HepG2 (cell line): ENCODE data around the gene GSDMA. TPM values are rescaled to one million over a fixed set of nuclear protein-coding genes. Genes with fewer than 3 reads are reported as not detected.

Source experiments
- ARID2 ChIP-seq: sonication (generic); formaldehyde crosslinking; IDR thresholded peaks from 2 replicates; pipeline ENCODE4 v1.8.1; 2022; ENCODE audit warnings: mild to moderate bottlenecking, missing genetic modification reagents, borderline replicate concordance
- BCL6 ChIP-seq: IDR thresholded peaks from 2 replicates; pipeline ENCODE4 v1.6.1; 2016; ENCODE audit warnings: missing genetic modification reagents, missing compliant biosample characterization
- CBX1 ChIP-seq: IDR thresholded peaks from one replicate; pipeline ENCODE4 v1.6.1; 2016; ENCODE audit warnings: antibody characterized with exemption, low read depth
- CBX5 ChIP-seq: sonication (generic); formaldehyde crosslinking; IDR thresholded peaks from 2 replicates; pipeline ENCODE4 v1.4.0; 2020; ENCODE audit warnings: missing genetic modification reagents, borderline replicate concordance
- CREB1 ChIP-seq, 2 experiments: fragments of 450-650 bp in 1 of 2; IDR thresholded peaks; 2 replicates each; pipeline ENCODE4 v1.6.1; 2016 to 2017; ENCODE audit warnings: control low read depth in 1 of 2, mild to moderate bottlenecking in 1 of 2, missing compliant biosample characterization in 1 of 2, missing genetic modification characterization in 1 of 2
- EP300 ChIP-seq, 3 experiments: sonication (generic) in 1 of 3; formaldehyde crosslinking in 1 of 3; IDR thresholded peaks; 2 replicates each; pipeline versions ENCODE4 v1.5.1 to v1.6.1; 2011 to 2020; ENCODE audit warnings: low read depth in 2 of 3, low read length in 2 of 3, borderline replicate concordance in 1 of 3, improper control_type of control experiment in 1 of 3, mild to moderate bottlenecking in 1 of 3, missing genetic modification reagents in 1 of 3, moderate library complexity in 1 of 3
- ESRRA ChIP-seq: sonication (generic); formaldehyde crosslinking; IDR thresholded peaks from 2 replicates; pipeline ENCODE4 v1.5.1; 2020; ENCODE audit warnings: mild to moderate bottlenecking, low read depth, missing genetic modification reagents
- FOXM1 ChIP-seq: sonication (generic); formaldehyde crosslinking; IDR thresholded peaks from 2 replicates; pipeline ENCODE4 v1.5.0; 2020; ENCODE audit warnings: missing genetic modification reagents
- HNRNPK ChIP-seq: fragments of 200-400 bp; formaldehyde crosslinking; IDR thresholded peaks from 2 replicates; pipeline ENCODE4 v1.6.1; 2018; ENCODE audit warnings: low read length, low read depth, moderate library complexity, mild to moderate bottlenecking; ENCODE audit not compliant: poor library complexity, severe bottlenecking
- HOXA5 ChIP-seq: sonication (generic); formaldehyde crosslinking; IDR thresholded peaks from 2 replicates; pipeline ENCODE4 v1.4.0; 2020; ENCODE audit warnings: missing genetic modification reagents
- JARID2 ChIP-seq: sonication (generic); formaldehyde crosslinking; IDR thresholded peaks from 2 replicates; pipeline ENCODE4 v1.8.1; 2023; ENCODE audit warnings: missing genetic modification reagents, inconsistent platforms; ENCODE audit not compliant: insufficient replicate concordance
- MED8 ChIP-seq: sonication (generic); formaldehyde crosslinking; IDR thresholded peaks from 2 replicates; pipeline ENCODE4 v1.8.1; 2023; ENCODE audit warnings: mild to moderate bottlenecking, missing genetic modification reagents; ENCODE audit not compliant: insufficient replicate concordance
- MXD4 ChIP-seq: IDR thresholded peaks from 2 replicates; pipeline ENCODE4 v1.6.1; 2016; ENCODE audit warnings: mild to moderate bottlenecking, missing biosample characterization, missing genetic modification reagents
- PBX2 ChIP-seq: IDR thresholded peaks from 2 replicates; pipeline ENCODE4 v1.6.1; 2016; ENCODE audit warnings: control low read depth
- SALL2 ChIP-seq: sonication (generic); formaldehyde crosslinking; IDR thresholded peaks from 2 replicates; pipeline ENCODE4 v1.8.1; 2023; ENCODE audit warnings: mild to moderate bottlenecking, missing genetic modification reagents, inconsistent platforms
- SAP130 ChIP-seq: IDR thresholded peaks from 2 replicates; pipeline ENCODE4 v1.6.1; 2016; ENCODE audit warnings: low read depth
- SATB2 ChIP-seq: sonication (generic); formaldehyde crosslinking; IDR thresholded peaks from 2 replicates; pipeline ENCODE4 v1.5.0; 2020; ENCODE audit warnings: missing genetic modification reagents
- ZFP36L1 ChIP-seq: sonication (generic); formaldehyde crosslinking; IDR thresholded peaks from 2 replicates; pipeline ENCODE4 v1.8.0; 2022; ENCODE audit warnings: mild to moderate bottlenecking, missing genetic modification reagents, moderate library complexity
- ZNF274 ChIP-seq: sonication (generic); formaldehyde crosslinking; IDR thresholded peaks from 2 replicates; pipeline ENCODE4 v1.5.1; 2020; ENCODE audit warnings: mild to moderate bottlenecking, missing genetic modification reagents
- ZNF329 ChIP-seq: sonication (generic); formaldehyde crosslinking; IDR thresholded peaks from 2 replicates; pipeline ENCODE4 v1.9.0; 2021; ENCODE audit warnings: low read depth, mild to moderate bottlenecking, missing genetic modification reagents
- ZNF350 ChIP-seq: sonication (generic); formaldehyde crosslinking; IDR thresholded peaks from 2 replicates; pipeline ENCODE4 v1.4.0; 2020; ENCODE audit warnings: mild to moderate bottlenecking, low read depth, missing genetic modification reagents, borderline replicate concordance
- ZNF512 ChIP-seq: sonication (generic); formaldehyde crosslinking; IDR thresholded peaks from 2 replicates; pipeline ENCODE4 v1.4.0; 2020; ENCODE audit warnings: mild to moderate bottlenecking, missing genetic modification reagents
- ZNF513 ChIP-seq: sonication (generic); formaldehyde crosslinking; conservative IDR thresholded peaks from 2 replicates; pipeline ENCODE4 v1.5.0; 2020; ENCODE audit warnings: missing genetic modification reagents
- ZNF777 ChIP-seq: sonication (generic); formaldehyde crosslinking; IDR thresholded peaks from 2 replicates; pipeline ENCODE4 v1.4.0; 2020; ENCODE audit warnings: missing genetic modification reagents
- ZNF782 ChIP-seq: sonication (generic); formaldehyde crosslinking; IDR thresholded peaks from 2 replicates; pipeline ENCODE4 v1.4.0; 2020; ENCODE audit warnings: missing genetic modification reagents, mild to moderate bottlenecking, borderline replicate concordance
- polyA plus RNA-seq, 8 experiments: library from polyadenylated mRNA; depleted of rRNA in 3 of 8; stranded (reverse) in 7 of 8; unstranded in 1 of 8; fragments of >200 nt; fragmentation: Illumina TruSeq in 4 of 8; extraction: Trizol in 4 of 8; gene quantifications; 2 replicates each; pipeline versions ENCODE4 v1.2.1 to v1.2.3, GENCODE V29; 2011 to 2016; ENCODE audit warnings: low read depth in 4 of 8, missing spikeins in 1 of 8, mixed read lengths in 1 of 8; ENCODE audit not compliant: insufficient read depth in 1 of 8
- total RNA-seq, 5 experiments: library from RNA; depleted of rRNA; stranded (reverse); fragments of >200 nt; fragmentation: Illumina TruSeq; extraction: Trizol; gene quantifications; 2 replicates each; pipeline ENCODE4 v1.2.3, GENCODE V29; 2016; ENCODE audit warnings: low read depth in 1 of 5

The GSDMA gene
- total and polyA plus RNA-seq, 2 of the 13 experiments (the other 11 are each of a cell fraction or from before 2014, with no cell fraction given) = not detected

GRCh38 chr17:39926588-39927100, 36.2 kb upstream of the GSDMA start (continued):
- no peak for TF ChIP-seq ESRRA (CRISPR knock-in tag)
- TF ChIP-seq MED8 (CRISPR knock-in tag) = no peak
- TF ChIP-seq SALL2 (CRISPR knock-in tag) = no peak
- no peak for TF ChIP-seq ZFP36L1
- no peak for TF ChIP-seq ZNF777 (CRISPR knock-in tag)
- TF ChIP-seq ZNF512 (CRISPR knock-in tag) = no peak
- TF ChIP-seq BCL6 (CRISPR knock-in tag) = peak; percentile 59
- TF ChIP-seq MXD4 = no peak; the same call in none of the 2 replicates
- TF ChIP-seq PBX2 (CRISPR knock-in tag) = 0 out of 2 replicates have a peak, but pooled peaks have one; percentile 13
- no peak; the same call in 1 of the 2 replicates for TF ChIP-seq ZNF350
- TF ChIP-seq CBX1 = no peak
- TF ChIP-seq ZNF274 (CRISPR knock-in tag) = peak; percentile 79
- TF ChIP-seq EP300 (IDR thresholded peaks at IDR 0.05; ENCODE audit: low read depth in 2 of 2, low read length in 2 of 2) = peak in 1 of 2 experiments; percentile 33; a peak in 1 of 4 replicates
- TF ChIP-seq EP300 (CRISPR knock-in tag; IDR thresholded peaks at IDR 0.05; ENCODE audit: borderline replicate concordance) = no peak
- TF ChIP-seq ARID2 (CRISPR knock-in tag) = no peak
- TF ChIP-seq JARID2 (CRISPR knock-in tag) = no peak
- TF ChIP-seq CREB1 (IDR thresholded peaks at IDR 0.05) = no peak
- TF ChIP-seq CREB1 (CRISPR knock-in tag; IDR thresholded peaks at IDR 0.05) = no peak
- TF ChIP-seq ZNF329 (CRISPR knock-in tag) = 0 out of 2 replicates have a peak, but pooled peaks have one; percentile 43
- no peak for TF ChIP-seq HOXA5 (CRISPR knock-in tag)
- peak; percentile 86 for TF ChIP-seq SAP130 (CRISPR knock-in tag)
- no peak for TF ChIP-seq FOXM1
- no peak for TF ChIP-seq HNRNPK
- TF ChIP-seq SATB2 = no peak
- no peak for TF ChIP-seq CBX5 (CRISPR knock-in tag)
- no peak for TF ChIP-seq ZNF782 (CRISPR knock-in tag)
- TF ChIP-seq ZNF513 = no peak
